ENCODE data around the gene PELO. TPM values are rescaled to one million over a fixed set of nuclear protein-coding genes. Genes with fewer than 3 reads are reported as not detected.

PELO gene
- total and polyA plus RNA-seq, 5 experiments from 2014 or later: 2.2 to 8.5 (median 4.5) TPM

- peak overlapping the region; percentile 13 to 92 (median 60) for H3K27ac Mint-ChIP-seq
- POLR2A ChIA-PET: interaction anchor here (1.0 kb wide), 1 partner anchor 48 kb away, joined by 4 read pairs; no protein-coding TSS in a partner anchor
Observed at GRCh38 chr5:52774005-52774410, 13.7 kb upstream of the PELO start.

GRCh38 chr5:52776116-52776515, 11.6 kb upstream of the PELO start:
- H3K27me3 Mint-ChIP-seq: no peaks in the 10 kb centered on the region
- H3K4me3 Mint-ChIP-seq: peak overlapping the region in 9 of 10 donors; percentile 9 to 77 (median 55)
- no peaks in the 10 kb centered on the region for H3K36me3 Mint-ChIP-seq
- peaks cover 18 to 46% (median 40%) of the 10 kb centered on the region in 4 donors for H3K4me1 Mint-ChIP-seq
- peaks cover 0 to 9% (median 0%) of the 10 kb centered on the region in 9 donors for H3K9me3 Mint-ChIP-seq
- ATAC-seq: peak; percentile 75 to 84
- POLR2A ChIA-PET: interaction anchor here (0.9 to 1.1 kb wide), 3 partner anchors 13 to 52 kb away, joined by 3 to 4 read pairs (median 4); no protein-coding TSS in a partner anchor
- peak in 6 of 10 donors; percentile 11 to 58 (median 36) for DNase-seq
- H3K27ac Mint-ChIP-seq: peak overlapping the region in 8 of 10 donors; percentile 44 to 97 (median 85)

More at GRCh38 chr5:52774005-52774410, 13.7 kb upstream of the PELO start:
- H3K9me3 Mint-ChIP-seq: peaks cover 0 to 9% (median 0%) of the 10 kb centered on the region in 9 donors
- no peaks in the 10 kb centered on the region for H3K36me3 Mint-ChIP-seq
- H3K4me3 Mint-ChIP-seq: peak overlapping the region in 8 of 10 donors; percentile 0 to 73 (median 32)
- ATAC-seq (peak in 1 of 2 donors; percentile 43), DNase-seq (peak in 1 of 10 donors; percentile 19)
- no peaks in the 10 kb centered on the region for H3K27me3 Mint-ChIP-seq
- peaks cover 18 to 46% (median 40%) of the 10 kb centered on the region in 4 donors for H3K4me1 Mint-ChIP-seq

GRCh38 chr5:52777186-52777585, 10.5 kb upstream of the PELO start:
- no peak for ATAC-seq
- Mint-ChIP-seq H3K36me3 (no peaks in the 10 kb centered on the region), H3K27ac (no peak overlapping the region), H3K4me3 (no peak overlapping the region), H3K27me3 (peaks cover 0 to 2% (median 0%) of the 10 kb centered on the region in 5 donors), H3K9me3 (peaks cover 0 to 9% (median 0%) of the 10 kb centered on the region in 9 donors), H3K4me1 (peaks cover 16 to 37% (median 31%) of the 10 kb centered on the region in 4 donors)
- POLR2A ChIA-PET: interaction anchor here (0.7 kb wide), 1 partner anchor 22 kb away, joined by 4 read pairs; no protein-coding TSS in a partner anchor
- DNase-seq: no peak

GRCh38 chr5:52778781-52779180, 8.9 kb upstream of the PELO start:
- Mint-ChIP-seq H3K9me3 (peaks cover 0 to 9% (median 0%) of the 10 kb centered on the region in 9 donors), H3K36me3 (no peaks in the 10 kb centered on the region), H3K27ac (peak overlapping the region in 1 of 10 donors; percentile 70), H3K27me3 (peaks cover 0 to 5% (median 0%) of the 10 kb centered on the region in 5 donors), H3K4me1 (peaks cover 14 to 28% (median 21%) of the 10 kb centered on the region in 4 donors), H3K4me3 (no peak overlapping the region)
- POLR2A ChIA-PET: interaction anchor here (0.6 to 1.2 kb wide), 3 partner anchors 16 to 34 kb away, joined by 3 read pairs; no protein-coding TSS in a partner anchor
- no peak for DNase-seq
- ATAC-seq: no peak

GRCh38 chr5:52779213-52779612, 8.5 kb upstream of the PELO start:
- POLR2A ChIA-PET: interaction anchor here (0.6 to 1.2 kb wide), 2 partner anchors 17 to 34 kb away, joined by 3 read pairs; no protein-coding TSS in a partner anchor
- Mint-ChIP-seq H3K4me1 (peaks cover 11 to 23% (median 17%) of the 10 kb centered on the region in 4 donors), H3K27me3 (peaks cover 0 to 5% (median 0%) of the 10 kb centered on the region in 5 donors), H3K36me3 (no peaks in the 10 kb centered on the region), H3K4me3 (no peak overlapping the region), H3K9me3 (peaks cover 0 to 9% (median 0%) of the 10 kb centered on the region in 9 donors), H3K27ac (no peak overlapping the region)
- no peak for DNase-seq
- no peak for ATAC-seq

- no peaks in the 10 kb centered on the region for H3K36me3 Mint-ChIP-seq
- H3K27me3 Mint-ChIP-seq: peaks cover 0 to 23% (median 0%) of the 10 kb centered on the region in 5 donors
- H3K27ac Mint-ChIP-seq: peak overlapping the region in 1 of 10 donors; percentile 48
- no peaks in the 10 kb centered on the region for H3K9me3 Mint-ChIP-seq
- ATAC-seq: no peak
- POLR2A ChIA-PET: no interaction called here
- no peak for DNase-seq
- H3K4me3 Mint-ChIP-seq: no peak overlapping the region
- peaks cover 11 to 21% (median 16%) of the 10 kb centered on the region in 4 donors for H3K4me1 Mint-ChIP-seq
Observed at GRCh38 chr5:52783226-52783959, 4.3 kb upstream of the PELO start.

GRCh38 chr5:52784737-52785136, 3.0 kb upstream of the PELO start:
- POLR2A ChIA-PET: no interaction called here
- Mint-ChIP-seq H3K27ac (no peak overlapping the region), H3K9me3 (no peaks in the 10 kb centered on the region), H3K36me3 (no peaks in the 10 kb centered on the region), H3K27me3 (peaks cover 0 to 28% (median 0%) of the 10 kb centered on the region in 5 donors), H3K4me3 (no peak overlapping the region), H3K4me1 (peaks cover 11 to 21% (median 17%) of the 10 kb centered on the region in 4 donors)
- DNase-seq: no peak
- no peak for ATAC-seq

- Mint-ChIP-seq H3K9me3 (no peaks in the 10 kb centered on the region), H3K4me1 (peaks cover 12 to 21% (median 17%) of the 10 kb centered on the region in 4 donors), H3K36me3 (no peaks in the 10 kb centered on the region), H3K27me3 (peaks cover 0 to 28% (median 0%) of the 10 kb centered on the region in 5 donors), H3K4me3 (peak overlapping the region in 5 of 10 donors; percentile 14 to 90 (median 50)), H3K27ac (peak overlapping the region in 3 of 10 donors; percentile 3 to 82 (median 44))
- POLR2A ChIA-PET: no interaction called here
- DNase-seq (no peak), ATAC-seq (no peak)
Observed at GRCh38 chr5:52786391-52786790, 1.3 kb upstream of the PELO start.

GRCh38 chr5:52786949-52787599, 642 bp upstream of the PELO start:
- Mint-ChIP-seq H3K36me3 (no peaks in the 10 kb centered on the region), H3K27me3 (peaks cover 0 to 26% (median 0%) of the 10 kb centered on the region in 5 donors), H3K4me1 (peaks cover 11 to 21% (median 17%) of the 10 kb centered on the region in 4 donors), H3K9me3 (no peaks in the 10 kb centered on the region), H3K27ac (peak overlapping the region in 8 of 10 donors; percentile 3 to 83 (median 80)), H3K4me3 (peak overlapping the region; percentile 87 to 94 (median 92))
- POLR2A ChIA-PET: interaction anchor here (1.3 kb wide), 1 partner anchor 12 kb away, joined by 7 read pairs; no protein-coding TSS in a partner anchor
- DNase-seq: peak in 8 of 10 donors; percentile 22 to 71 (median 43)
- peak; percentile 59 to 76 for ATAC-seq

- H3K4me1 Mint-ChIP-seq: peaks cover 11 to 21% (median 16%) of the 10 kb centered on the region in 4 donors
Observed at GRCh38 chr5:52788505-52788821, 747 bp downstream of the PELO start.

GRCh38 chr5:52789378-52789777, 1.7 kb downstream of the PELO start:
- POLR2A ChIA-PET: interaction anchor here (1.1 to 1.7 kb wide), 3 partner anchors 10 to 13 kb away, joined by 4 to 5 read pairs (median 4); no protein-coding TSS in a partner anchor
- Mint-ChIP-seq H3K27me3 (peaks cover 0 to 24% (median 0%) of the 10 kb centered on the region in 5 donors), H3K27ac (no peak overlapping the region), H3K9me3 (no peaks in the 10 kb centered on the region), H3K4me1 (peaks cover 11 to 21% (median 15%) of the 10 kb centered on the region in 4 donors), H3K36me3 (no peaks in the 10 kb centered on the region), H3K4me3 (peak overlapping the region in 3 of 10 donors; percentile 0 to 82 (median 72))
- DNase-seq: no peak
- ATAC-seq: no peak

More at GRCh38 chr5:52788505-52788821, 747 bp downstream of the PELO start:
- Mint-ChIP-seq H3K36me3 (no peaks in the 10 kb centered on the region), H3K27me3 (peaks cover 0 to 25% (median 0%) of the 10 kb centered on the region in 5 donors), H3K27ac (peak overlapping the region in 4 of 10 donors; percentile 29 to 82 (median 65)), H3K4me3 (peak overlapping the region; percentile 56 to 92 (median 78)), H3K9me3 (no peaks in the 10 kb centered on the region)
- POLR2A ChIA-PET: interaction anchor here (1.2 kb wide), 1 partner anchor 11 kb away, joined by 4 read pairs; no protein-coding TSS in a partner anchor
- ATAC-seq (no peak), DNase-seq (no peak)

GRCh38 chr5:52789851-52790250, 2.1 kb downstream of the PELO start:
- H3K27me3 Mint-ChIP-seq: peaks cover 0 to 24% (median 0%) of the 10 kb centered on the region in 5 donors
- H3K27ac Mint-ChIP-seq: no peak overlapping the region
- H3K4me1 Mint-ChIP-seq: peaks cover 11 to 21% (median 15%) of the 10 kb centered on the region in 4 donors
- no peaks in the 10 kb centered on the region for H3K9me3 Mint-ChIP-seq
- H3K36me3 Mint-ChIP-seq: no peaks in the 10 kb centered on the region
- ATAC-seq (no peak), DNase-seq (no peak)
- H3K4me3 Mint-ChIP-seq: peak overlapping the region in 1 of 10 donors; percentile 82
- POLR2A ChIA-PET: interaction anchor here (1.1 to 1.7 kb wide), 3 partner anchors 10 to 14 kb away, joined by 4 to 5 read pairs (median 4); no protein-coding TSS in a partner anchor
